NCI-H1105 treated with DMSO at 0.1 percent for 48 hours (cell line): ENCODE results near the gene PRMT7.

Source experiments
- DNase-seq: peaks from one replicate; lab custom pipeline; 2025; lab: John Stamatoyannopoulos, UW

The PRMT7 gene

DNA sequence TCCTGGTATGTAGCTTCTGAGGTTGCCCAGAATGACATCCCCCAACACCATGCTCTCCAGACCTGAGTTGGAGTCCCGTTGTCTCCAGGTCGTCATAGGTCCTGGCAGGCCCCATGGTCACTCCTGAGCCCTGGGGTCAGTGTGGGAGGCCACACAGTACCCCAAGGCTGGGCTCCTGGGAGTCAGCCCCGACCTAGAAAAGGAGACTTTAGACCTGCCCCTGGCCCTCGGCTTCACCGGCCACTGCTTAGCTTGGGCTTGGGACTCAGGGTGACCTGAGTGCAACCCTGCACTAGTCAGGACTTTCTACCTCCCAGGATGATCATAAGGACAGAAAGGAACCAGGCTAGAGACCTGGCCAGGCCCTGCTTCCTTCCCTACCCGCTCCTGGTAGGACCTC, 65.8 kb downstream of the PRMT7 start:
- DNase-seq: no peak

DNA sequence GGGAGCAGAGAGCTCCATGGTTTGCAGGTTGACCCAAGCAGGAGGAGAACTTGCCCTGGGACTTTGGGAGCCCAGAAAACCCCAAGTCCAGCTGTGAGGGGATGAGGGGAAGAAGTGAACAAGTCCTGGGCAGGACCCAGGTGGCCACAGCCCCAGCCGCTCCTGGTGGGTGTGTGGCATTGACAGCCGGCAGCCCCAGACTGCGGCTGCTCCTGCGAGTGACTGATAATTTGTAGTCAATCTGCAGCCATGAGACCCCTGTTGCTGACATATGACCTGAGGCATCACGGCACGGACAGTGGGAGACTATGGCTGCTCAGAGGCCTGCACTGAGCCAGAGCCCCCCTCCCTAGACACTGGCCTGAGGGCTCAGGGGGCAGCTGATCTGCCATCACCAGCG, 66.4 kb downstream of the PRMT7 start:
- DNase-seq: no peak

DNA sequence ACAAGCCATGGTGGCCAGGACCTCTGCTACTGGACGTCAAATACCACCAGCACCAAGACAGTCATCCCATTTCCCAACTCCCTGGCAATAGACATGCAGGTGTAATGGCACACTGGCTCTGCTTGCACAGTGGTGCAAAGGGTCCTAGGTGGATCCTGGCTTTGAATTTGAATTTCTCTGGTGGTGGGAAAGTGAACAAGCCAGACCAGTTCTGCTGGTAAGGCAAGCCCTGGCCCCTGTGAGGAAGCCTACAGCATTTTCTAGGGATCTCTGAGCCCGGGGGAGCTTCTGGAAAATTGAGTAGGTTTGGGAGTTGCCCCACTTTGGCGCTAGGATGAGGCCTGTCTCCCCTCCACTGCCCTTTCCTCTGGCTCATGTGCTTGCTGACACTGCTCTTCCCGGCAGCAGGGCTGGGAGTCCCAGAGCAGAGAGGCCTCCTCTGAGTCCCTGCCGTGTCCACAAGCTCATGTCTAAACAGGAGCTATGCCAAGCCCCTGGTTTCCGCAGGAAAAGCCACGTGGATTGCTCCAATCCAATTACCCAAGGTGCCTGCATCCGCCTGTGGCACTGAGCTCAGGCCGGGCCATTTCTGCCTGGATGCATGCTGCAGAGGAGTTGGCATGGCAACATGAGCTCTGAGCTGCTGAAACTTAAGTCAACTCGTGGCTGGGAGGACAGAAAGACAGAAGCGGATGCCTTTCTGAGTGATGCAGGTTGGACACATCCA, 67.0 kb downstream of the PRMT7 start:
- no peak for DNase-seq

DNA sequence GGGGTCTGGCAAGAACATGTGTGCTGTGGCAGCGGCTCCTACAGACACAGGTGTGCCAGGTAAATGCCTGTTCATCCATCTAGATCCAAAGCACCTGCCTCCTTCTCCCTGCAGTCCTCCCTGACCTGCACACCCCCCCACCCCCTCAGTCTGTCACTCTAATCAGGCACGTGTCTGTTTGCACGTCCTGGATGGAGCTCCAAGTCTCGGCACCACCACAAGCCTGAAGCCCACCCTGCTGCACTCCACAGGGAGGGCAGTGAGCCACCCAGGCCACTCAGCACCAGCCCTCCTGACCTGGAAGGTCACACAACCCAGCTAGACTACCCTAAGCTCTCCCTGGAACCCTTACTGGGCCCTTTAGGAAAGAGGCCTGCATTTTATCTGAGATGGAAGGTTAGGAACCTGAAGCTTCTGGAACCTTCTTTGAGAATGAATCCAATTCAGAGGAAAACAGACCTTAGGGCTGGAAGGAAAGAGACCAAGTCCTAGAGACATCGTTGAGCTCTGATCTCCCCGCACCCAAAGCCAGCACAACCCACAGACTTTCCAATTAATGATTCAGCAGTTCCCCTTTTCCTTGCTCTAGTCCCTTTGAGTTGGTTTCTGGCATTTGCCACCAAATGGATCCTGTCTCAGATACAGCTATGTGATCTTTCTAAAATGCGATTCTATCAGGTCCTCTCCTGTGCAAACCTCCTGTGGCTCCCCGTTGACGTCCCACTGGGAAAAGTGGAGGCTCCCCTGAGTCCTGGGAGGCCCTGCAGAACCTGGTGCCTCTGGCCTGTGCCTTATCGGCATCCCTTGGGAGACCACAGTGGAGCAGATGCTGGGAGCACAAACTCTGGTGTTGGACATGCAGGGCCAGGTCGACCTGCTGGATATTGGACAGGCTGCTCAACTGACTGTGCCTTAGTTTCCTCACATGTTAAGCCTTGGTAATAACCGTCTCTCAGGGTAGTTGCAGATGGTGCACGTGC, 67.9 kb downstream of the PRMT7 start:
- DNase-seq: no peak

DNA sequence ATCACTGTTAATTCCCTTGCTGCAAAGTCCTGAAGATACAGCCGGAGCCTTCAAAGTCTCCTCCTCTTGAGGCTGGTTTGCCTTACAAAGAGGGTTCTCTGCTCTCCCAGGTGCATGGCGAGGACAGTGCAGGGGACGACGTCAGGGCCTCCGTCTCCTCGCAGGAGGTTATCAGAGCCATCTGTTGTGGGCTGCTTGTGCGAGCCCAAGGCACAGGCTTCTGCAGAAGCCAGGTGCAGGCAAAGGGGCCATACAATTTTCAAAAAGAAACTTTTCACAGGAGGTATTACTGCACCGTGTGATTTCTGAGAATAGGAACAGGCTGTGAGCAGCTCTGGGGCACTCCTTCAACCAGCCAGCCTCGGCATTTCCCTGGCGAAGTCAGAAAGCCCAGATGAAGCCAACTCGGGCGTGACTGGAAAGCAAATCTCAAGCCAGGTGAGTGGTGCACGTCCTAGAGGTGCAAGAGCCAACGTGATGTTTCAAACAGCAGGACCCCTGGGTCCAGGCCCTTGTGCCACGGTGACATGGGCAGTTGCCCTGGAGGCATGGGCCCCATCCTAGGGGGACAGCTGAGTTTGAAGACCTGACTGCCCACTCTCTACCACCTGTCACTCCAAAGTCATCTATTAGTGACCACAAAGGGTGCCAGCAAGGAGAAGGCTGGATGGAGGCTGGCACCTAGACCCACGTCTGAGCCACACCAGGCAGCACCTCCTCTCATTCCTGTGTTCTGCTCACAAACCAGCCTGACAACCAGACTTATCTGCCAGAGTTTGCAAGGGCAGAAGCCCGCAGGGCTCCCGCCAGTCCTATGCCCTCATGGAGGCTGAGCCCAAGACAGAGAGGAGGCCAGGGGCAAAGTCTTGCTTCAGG, 68.9 kb downstream of the PRMT7 start:
- no peak for DNase-seq

DNA sequence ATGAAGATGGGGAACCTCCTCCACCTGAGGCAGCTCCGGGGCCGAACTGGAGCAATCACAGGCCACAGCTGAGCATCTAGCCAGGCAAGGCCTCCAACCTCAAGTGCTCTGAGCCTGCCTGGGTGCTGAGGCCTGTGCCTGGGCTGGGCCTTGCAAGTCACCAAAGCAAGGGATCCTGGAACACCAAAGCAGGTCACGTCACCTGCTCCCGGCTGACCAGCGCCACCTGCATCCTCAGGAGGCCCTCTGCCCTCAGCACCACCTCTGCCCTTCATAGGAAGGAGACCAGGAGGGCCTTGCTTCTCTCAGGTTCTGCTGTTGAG, 69.5 kb downstream of the PRMT7 start:
- DNase-seq: no peak

DNA sequence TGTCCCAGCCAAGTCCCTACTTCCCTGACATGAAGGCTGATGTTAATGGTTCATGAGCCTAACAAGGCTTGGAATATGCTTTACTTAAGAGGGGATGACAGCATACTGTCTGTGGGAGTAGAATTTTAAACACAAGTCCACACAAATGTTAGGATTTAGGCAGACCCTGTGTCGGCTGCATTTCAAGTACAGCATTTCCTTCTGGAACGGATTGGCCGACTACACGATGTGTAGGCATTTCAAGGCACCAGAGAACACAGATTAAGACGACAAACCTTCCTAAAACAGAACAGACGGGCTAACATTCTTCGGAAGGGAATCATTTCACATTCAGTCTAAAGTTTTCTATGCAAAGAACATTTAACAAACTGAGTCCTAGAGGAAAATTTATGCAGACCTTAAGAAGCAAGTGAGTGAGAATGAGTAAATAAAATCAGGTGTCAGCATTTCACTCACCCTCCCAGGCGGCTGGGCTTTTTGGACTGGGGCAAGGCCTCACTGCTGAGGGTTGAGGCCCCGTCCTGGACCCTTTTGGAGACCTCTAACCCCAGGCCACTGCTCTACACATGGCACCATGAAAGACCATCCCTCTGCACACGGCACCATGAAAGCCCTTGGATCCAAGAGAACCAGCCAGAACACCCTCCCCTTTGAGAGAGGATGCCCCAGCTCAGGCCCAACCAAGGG, 70.0 kb downstream of the PRMT7 start:
- DNase-seq: no peak

DNA sequence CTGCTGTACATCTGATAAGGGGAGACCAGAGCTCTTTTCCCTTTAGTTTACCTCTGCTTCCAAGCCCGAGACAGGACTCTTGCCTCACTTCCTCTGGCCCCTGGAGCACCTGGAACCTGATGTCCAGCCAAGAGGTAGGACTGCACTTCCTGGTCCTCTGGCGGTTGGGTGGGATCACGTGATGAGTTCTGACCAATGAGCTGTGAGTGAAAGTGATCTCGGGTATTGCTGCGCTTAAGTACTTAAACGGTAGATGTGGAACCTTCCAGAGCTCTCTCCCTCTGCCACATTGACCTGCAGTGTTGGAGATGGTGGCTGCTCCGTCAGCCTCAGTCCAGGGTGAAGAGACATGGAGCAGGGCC, 70.5 kb downstream of the PRMT7 start:
- no peak for DNase-seq

DNA sequence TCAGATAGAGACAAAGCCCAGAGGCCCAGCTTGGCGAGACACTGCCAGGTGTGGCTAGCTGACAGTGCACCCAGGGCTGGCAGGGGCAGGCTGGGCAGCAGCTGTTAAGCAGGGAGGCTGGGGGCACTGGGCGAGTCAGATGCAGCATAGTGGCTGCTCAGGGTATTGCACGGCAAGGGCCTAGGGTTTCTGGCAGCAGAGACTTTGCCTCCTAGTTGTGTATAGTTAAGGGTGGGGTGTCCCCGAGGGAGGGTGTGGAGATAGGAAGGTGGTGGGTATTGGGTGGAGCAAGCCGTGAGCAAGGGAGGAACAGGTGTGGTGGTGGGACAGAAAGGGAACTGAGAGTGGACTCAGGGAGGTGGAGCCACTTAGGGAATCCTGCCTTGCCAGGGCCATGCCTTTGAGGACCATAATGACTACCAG, 71.5 kb downstream of the PRMT7 start:
- no peak for DNase-seq

DNA sequence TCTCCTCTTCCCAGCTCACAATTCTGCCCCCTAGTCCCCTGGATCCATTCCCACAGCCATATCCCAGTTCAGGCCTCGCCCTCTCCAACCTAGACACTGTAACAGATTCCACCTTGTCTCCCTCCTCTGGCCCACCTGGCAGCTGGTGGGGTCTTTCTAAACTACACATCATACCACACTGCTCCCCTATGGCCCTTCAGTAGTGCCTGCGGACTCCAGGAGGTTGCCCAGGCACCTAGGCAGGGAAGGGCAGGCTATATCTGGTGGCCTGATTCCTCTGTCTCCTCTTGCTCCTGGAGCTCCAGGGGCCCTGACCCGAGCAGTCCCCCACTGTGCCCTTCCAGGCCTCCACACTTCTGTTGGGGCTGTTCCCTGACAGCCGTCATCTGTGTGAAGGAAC, 73.0 kb downstream of the PRMT7 start:
- DNase-seq: no peak

DNA sequence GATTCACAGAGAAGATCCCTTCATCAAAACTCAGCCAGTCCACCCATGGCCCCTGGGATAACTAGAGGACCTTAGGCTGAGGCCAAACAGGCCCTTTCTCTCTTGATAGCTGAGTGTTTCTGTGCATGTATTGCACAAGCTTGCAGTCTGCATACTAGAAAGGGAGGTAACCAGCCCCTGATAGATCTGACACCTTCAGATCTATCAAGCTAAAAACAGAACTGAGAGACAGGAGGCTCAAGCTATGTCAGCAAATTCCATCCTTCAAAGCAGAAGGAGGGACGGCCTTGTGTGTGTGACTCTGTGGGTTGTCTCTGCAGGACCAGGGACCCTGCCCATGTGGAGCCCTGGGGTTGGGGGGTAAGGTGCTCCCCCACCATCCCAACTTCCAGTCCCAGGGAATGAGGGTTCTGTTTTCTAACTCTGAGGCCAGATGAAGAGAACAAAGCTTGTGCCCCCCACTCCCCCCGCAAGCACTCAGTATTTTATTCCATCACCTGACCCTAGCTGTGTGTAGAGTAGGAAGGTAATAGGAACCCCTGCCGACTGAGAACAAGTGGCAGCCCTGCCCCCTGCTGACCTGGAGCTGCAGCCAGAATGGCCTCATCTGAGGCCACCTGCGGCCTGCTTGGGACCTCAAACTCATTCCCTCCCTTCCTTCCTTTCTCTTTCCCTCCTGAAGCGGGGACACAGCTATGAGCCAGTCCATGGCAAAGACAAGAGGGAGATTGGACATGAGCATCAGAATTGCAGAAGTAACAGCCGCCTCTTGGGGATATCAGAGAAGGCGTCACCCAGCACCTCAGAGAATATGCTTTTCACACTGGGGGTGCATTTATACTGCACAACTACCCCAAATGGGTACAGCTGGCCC, 73.7 kb downstream of the PRMT7 start:
- no peak for DNase-seq

DNA sequence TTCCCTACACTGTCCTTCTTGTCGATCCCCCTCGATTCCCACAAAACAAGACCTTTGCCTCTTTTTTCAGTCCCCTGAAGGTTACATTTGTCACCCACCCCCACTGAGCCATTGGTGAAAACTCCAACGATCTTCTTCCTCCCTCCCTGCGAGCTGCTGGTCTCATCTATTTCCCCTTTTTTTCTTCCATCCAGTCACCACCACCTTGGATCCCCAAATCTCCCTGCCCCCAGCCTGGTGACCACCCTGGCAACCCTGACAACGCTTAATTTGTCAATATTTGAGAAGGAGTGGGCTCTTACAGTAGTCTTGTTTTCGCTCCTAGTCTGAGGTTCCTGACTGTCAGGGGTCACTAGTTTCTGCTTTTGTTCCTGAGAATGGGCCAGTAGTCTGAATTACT, 74.6 kb downstream of the PRMT7 start:
- DNase-seq: no peak

DNA sequence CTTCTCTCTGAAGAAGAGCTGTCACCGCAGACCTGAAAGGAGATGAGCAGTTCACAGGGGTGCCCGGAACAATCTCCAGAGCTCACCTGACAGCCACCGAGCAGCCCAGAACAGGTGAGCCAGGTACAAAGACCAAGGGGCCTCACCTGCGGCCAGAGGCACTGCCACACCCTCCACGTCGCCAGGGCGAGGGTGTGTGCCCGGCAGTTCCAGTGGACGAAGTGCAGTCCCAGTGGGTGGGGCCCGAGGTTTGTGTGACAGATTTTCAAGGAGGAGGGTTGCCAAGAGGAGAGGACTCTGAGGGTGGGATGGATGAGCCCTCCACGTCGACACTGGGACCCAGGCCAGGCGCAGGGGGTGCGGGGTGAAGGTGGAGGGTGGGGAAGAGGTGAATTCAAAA, 75.8 kb downstream of the PRMT7 start:
- no peak for DNase-seq

DNA sequence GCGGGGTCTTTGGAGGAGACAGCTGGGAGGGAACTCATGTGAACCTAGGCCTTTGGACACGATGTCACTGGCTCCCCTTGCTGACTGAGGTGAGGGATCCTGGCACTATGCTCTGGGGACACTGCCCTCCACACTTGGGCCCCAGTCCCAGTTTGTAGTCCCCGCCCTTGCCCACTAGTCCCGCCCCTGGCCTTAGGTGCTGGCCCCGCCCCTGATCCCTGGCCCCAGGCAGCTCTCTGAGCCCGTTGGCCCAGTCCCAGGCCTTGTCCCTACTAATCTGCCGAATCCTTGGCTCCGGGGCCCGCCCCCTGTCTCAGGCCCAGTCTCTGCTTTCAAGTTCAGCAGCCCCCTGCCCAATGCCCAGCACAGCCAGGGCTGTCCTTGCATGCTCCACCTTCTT, 76.5 kb downstream of the PRMT7 start:
- no peak for DNase-seq

DNA sequence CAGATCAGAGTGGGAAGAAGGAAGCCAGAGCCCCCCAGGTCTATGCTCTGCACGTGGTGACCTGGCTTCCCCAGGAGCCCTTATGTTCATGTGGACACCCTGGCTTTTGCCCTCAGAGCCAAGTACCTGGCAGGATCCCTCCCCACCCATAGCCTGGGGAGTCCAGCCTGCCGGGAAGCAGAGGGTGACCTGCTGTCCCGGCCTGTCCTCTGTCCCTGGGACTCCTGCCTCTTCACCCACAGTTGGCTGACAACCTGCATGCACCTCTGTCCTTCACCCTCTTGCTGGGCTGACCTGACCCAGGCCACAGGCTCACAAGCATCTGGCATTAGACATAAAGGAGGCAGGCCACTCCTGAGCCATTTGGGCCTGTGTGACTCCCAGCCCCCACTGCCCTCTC, 77.3 kb downstream of the PRMT7 start:
- no peak for DNase-seq

DNA sequence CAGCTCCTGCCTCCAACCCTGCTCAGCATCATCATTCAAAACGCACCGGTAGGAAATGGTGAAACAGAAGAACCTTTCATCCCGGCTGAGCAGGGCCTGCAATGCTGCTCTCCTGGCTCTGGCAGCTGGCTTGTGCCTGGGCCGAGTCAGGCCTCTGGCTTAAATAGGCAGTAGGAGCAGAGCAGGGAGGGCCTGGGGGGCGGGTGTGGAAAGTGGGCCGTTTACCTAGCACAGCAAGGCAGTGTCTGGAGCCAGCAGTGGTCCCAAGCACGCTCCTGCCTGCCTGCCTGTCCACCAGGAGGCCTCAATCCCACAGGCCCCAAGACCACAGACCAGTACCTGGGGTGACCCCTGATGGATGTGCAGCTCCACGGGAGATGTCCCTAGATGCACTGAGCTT, 78.2 kb downstream of the PRMT7 start:
- no peak for DNase-seq

DNA sequence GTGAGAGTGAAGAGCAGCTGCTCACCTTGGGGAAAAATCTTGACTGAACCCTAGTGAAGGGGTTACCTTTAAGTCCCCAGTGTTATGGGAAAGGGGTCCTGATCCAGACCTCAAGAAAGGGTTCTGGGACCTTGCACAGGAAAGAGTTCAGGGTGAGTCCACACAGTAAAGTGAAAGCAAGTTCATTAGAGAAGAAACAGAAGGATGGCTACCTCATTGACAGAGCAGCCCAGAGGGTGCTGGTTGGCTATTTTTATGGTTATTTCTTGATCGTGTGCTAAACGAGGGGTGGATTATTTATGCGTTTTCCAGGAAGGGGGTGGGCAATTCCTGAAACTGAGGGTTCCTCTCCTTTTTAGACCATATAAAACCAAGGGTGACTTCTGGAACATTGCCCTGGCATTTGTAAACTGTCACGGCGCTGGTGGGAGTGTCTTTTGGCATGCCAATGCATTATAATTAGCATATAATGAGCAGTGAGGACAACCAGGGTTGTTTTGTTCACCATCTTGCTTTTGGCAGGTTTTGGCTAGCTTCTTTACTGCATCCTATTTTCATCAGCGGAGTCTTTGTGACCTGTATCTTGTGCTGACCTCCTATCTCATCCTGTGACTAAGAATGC, 79.0 kb downstream of the PRMT7 start:
- no peak for DNase-seq

DNA sequence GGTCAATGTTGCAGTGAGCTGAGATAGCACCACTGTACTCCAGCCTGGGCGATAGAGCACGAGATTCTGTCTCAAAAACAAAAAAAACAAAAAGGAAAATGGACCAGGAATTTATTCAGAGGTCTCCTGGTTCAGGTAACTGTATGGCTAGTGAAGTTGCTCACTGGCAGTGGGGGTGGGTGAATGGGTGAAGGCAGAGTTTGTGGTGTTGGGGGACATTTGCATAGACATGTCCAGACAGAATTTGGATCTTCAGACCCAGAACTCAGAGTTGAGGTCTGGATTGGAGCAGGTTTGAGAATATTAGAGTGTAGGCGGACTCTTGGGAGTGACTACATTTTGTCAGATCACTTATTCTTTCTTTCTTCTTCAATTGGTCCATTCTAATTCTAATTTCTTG, 82.5 kb downstream of the PRMT7 start:
- DNase-seq: no peak

DNA sequence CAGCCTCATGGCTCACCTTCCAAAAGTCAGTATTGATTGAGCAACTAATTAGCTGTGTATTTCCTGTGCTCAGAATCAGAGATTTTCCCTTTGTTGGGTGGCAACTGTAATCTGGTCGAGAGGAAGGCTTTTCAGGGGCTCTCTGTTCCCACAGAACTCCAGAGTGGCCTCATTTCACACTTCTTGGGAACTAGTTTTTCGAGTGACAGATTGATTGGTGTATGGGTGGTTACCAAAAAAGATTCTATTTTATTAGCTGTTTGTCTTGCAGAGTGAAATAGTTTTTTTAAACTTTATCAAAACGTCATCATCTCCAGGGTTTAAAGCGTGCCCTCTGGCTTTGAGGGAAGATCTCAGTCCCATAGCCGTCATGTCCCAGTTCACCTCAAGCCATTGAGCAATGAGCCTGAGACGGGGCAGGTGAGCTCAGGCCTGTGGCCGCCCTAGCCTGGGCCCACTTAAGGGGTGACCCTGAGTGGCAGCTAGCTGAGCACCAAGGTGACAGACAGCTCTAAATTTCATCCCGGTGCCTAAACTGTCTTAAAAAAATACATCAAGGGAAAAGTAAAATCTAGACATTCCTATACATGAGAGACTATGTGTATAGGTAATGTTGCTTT, 84.5 kb downstream of the PRMT7 start:
- no peak for DNase-seq

DNA sequence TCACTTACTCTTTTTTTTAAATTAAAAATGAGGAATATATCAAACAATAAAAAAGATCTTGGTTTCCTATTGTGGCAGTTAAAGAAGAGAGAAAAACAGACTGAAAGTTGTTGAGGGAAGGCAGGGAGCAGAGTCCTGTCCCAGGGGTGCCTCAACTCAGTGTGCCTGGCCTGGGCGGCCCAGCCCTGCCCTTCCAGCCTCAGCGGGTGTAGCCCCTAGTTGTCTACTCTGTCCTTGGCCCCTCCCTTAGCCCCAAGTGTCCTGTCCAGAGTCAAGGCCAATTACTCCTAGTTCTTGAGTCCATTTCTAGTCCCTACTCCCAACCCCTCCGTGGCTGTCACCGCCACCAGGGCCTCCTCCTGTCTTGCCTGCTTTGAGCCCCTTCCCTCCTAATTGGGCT, 85.0 kb downstream of the PRMT7 start:
- DNase-seq: no peak
